Activated B cell treated with CpG ODN at 0.5 μM for 24 hours (primary cell): Measurements from ENCODE around the gene ACSM6. TPM values are rescaled to one million over a fixed set of nuclear protein-coding genes. Genes with fewer than 3 reads are reported as not detected.

Experiments used
- ATAC-seq: fragments of 200-7000 bp; cut with Tn5 transposase; one replicate; pipeline ENCODE4 v1.10.0; 2021; ENCODE audit warnings: low read depth, mild to moderate bottlenecking, moderate library complexity
- CTCF ChIA-PET: fragments of 350-600 bp; sonication (Branson Sonifier 250); formaldehyde crosslinking; loops from one replicate; lab custom pipeline; 2021; ENCODE audit warnings: antibody characterized with exemption; lab: Charles Lee
- POLR2A ChIA-PET: fragments of 350-600 bp; sonication (Branson Sonifier 250); formaldehyde crosslinking; loops from one replicate; lab custom pipeline; 2021; ENCODE audit warnings: antibody characterized with exemption; lab: Charles Lee
- DNase-seq: peaks from one replicate; pipeline ENCODE4 v3.0.0; 2022
- H3K27ac Mint-ChIP-seq: one replicate; pipeline ENCODE4 v1.8.0; 2020; ENCODE audit warnings: mixed read lengths
- H3K27me3 Mint-ChIP-seq: one replicate; pipeline ENCODE4 v1.8.0; 2021; ENCODE audit warnings: mixed read lengths
- H3K36me3 Mint-ChIP-seq: one replicate; pipeline ENCODE4 v1.8.0; 2021; ENCODE audit warnings: low read depth, mixed read lengths
- H3K4me1 Mint-ChIP-seq: one replicate; pipeline ENCODE4 v1.8.0; 2021; ENCODE audit warnings: mixed read lengths
- H3K4me3 Mint-ChIP-seq: one replicate; pipeline ENCODE4 v1.8.0; 2020; ENCODE audit warnings: mild to moderate bottlenecking, mixed read lengths
- H3K9me3 Mint-ChIP-seq: one replicate; pipeline ENCODE4 v1.8.0; 2020; ENCODE audit warnings: mixed read lengths
- CTCF ChIP-seq: fragments of 200-600 bp; IDR thresholded peaks from one replicate; pipeline ENCODE4 v1.8.0; 2022; ENCODE audit warnings: antibody characterized with exemption, mild to moderate bottlenecking
- intact Hi-C: fragments of 100-400 bp; cut with micrococcal nuclease; formaldehyde crosslinking; loops from one replicate; pipeline ENCODE4 v1.15.1; 2024
- total RNA-seq: library from RNA; stranded (reverse); gene quantifications from 2 replicates; pipeline ENCODE4 v1.2.3, GENCODE V29; 2022

The ACSM6 gene
- total RNA-seq, 1 donor from 2014 or later, result not detected

GRCh38 chr10:95277614-95278013, 83.6 kb downstream of the ACSM6 start:
- TF ChIP-seq CTCF, result no peak
- ATAC-seq (no peak), DNase-seq (no peak)
- Mint-ChIP-seq H3K27ac (peak overlapping the region; percentile 8), H3K36me3 (peaks cover 24% of the 10 kb centered on the region), H3K4me1 (peaks cover 66% of the 10 kb centered on the region), H3K4me3 (no peak overlapping the region), H3K9me3 (no peaks in the 10 kb centered on the region), H3K27me3 (no peaks in the 10 kb centered on the region)
- ChIA-PET CTCF (interaction anchor here (2.8 kb wide), 1 partner anchor 84 kb away, joined by 17 read pairs; no protein-coding TSS in a partner anchor), POLR2A (interaction anchor here (1.8 kb wide), 1 partner anchor 18 kb away, joined by 9 read pairs; no protein-coding TSS in a partner anchor)
- intact Hi-C loops, result loop anchor here (1.0 kb wide), 1 partner anchor 11 kb away; no protein-coding TSS in a partner anchor

Other genes with a start within 250 kb of the ACSM6 start
- 1.0 and 1.1 TPM in 2 replicates for gene CYP2C8, start 124.7 kb upstream of the ACSM6 start, total RNA-seq
- 141 and 149 TPM in 2 replicates for gene PDLIM1, start 96.8 kb downstream of the ACSM6 start, total RNA-seq